GM12878 (cell line): ENCODE data around the gene EIF1. TPM values are rescaled to one million over a fixed set of nuclear protein-coding genes. Genes with fewer than 3 reads are reported as not detected.

Experiments used
- BCLAF1 ChIP-seq: fragments of 450-650 bp; IDR thresholded peaks from 2 replicates; pipeline ENCODE4 v1.6.1; 2017; ENCODE audit warnings: antibody characterized with exemption, mild to moderate bottlenecking, moderate library complexity
- CEBPB ChIP-seq, 2 experiments: fragments of 150-350 bp in 1 of 2; IDR thresholded peaks; 2 replicates each; pipeline ENCODE4 v1.6.1; 2012 to 2014; ENCODE audit warnings: low read depth in 2 of 2, low read length in 2 of 2, borderline replicate concordance in 1 of 2, inconsistent platforms in 1 of 2
- IKZF2 ChIP-seq, 2 experiments: fragments of 450-650 bp; IDR thresholded peaks; 2 replicates each; pipeline ENCODE4 v1.6.1; 2017; ENCODE audit warnings: mild to moderate bottlenecking in 2 of 2, moderate library complexity in 2 of 2
- LARP7 ChIP-seq: fragments of 450-650 bp; IDR thresholded peaks from 2 replicates; pipeline ENCODE4 v1.6.1; 2017; ENCODE audit warnings: mild to moderate bottlenecking
- MTA2 ChIP-seq: fragments of 450-650 bp; IDR thresholded peaks from 2 replicates; pipeline ENCODE4 v1.6.1; 2016; ENCODE audit warnings: low read depth, mild to moderate bottlenecking, moderate library complexity
- NR2C2 ChIP-seq: IDR thresholded peaks from 2 replicates; pipeline ENCODE4 v1.6.1; 2011; ENCODE audit warnings: borderline replicate concordance, low read depth; ENCODE audit not compliant: control insufficient read depth, insufficient read length
- TAF1 ChIP-seq: IDR thresholded peaks from 2 replicates; pipeline ENCODE4 v1.6.1; 2011; ENCODE audit warnings: mild to moderate bottlenecking, low read depth, low read length, borderline replicate concordance
- ZBED1 ChIP-seq: IDR thresholded peaks from 2 replicates; pipeline ENCODE4 v1.6.1; 2016; ENCODE audit warnings: borderline replicate concordance
- polyA plus RNA-seq, 11 experiments: library from polyadenylated mRNA; depleted of rRNA in 4 of 11; unstranded in 6 of 11; stranded (reverse) in 5 of 11; fragments of >200 nt; fragmentation: Nextera tagmentation in 4 of 11; fragmentation: Illumina TruSeq in 1 of 11; extraction: Ambion mirVana in 4 of 11; extraction: Trizol in 1 of 11; gene quantifications; 1 replicate in 1 of 11; 2 replicates in 10 of 11; pipeline versions ENCODE4 v1.2.1 to v1.2.3, GENCODE V29; 2011 to 2016; ENCODE audit warnings: inconsistent platforms in 2 of 11, missing spikeins in 2 of 11, low read depth in 1 of 11
- total RNA-seq, 4 experiments: library from RNA; depleted of rRNA in 3 of 4; stranded (reverse); fragments of >200 nt in 3 of 4; fragmentation: Illumina TruSeq in 1 of 4; extraction: Trizol in 1 of 4; gene quantifications; 2 replicates each; pipeline versions ENCODE4 v1.2.1 to v1.2.3, GENCODE V29; 2013 to 2021

The EIF1 gene
- total and polyA plus RNA-seq, 10 of the 15 experiments (the other 5 are each of a cell fraction or from before 2014, with no cell fraction given) = 39.4 to 815 (median 480) TPM

- TF ChIP-seq NR2C2 = no peak
- no peak for TF ChIP-seq CEBPB (IDR thresholded peaks at IDR 0.05; ENCODE audit: borderline replicate concordance in 1 of 2, low read depth in 2 of 2, low read length in 2 of 2)
- TF ChIP-seq BCLAF1 = 0 out of 2 replicates have a peak, but pooled peaks have one; percentile 44
- no peak for TF ChIP-seq IKZF2 (IDR thresholded peaks at IDR 0.05)
- 0 out of 2 replicates have a peak, but pooled peaks have one; percentile 28 for TF ChIP-seq LARP7
- peak; percentile 73 for TF ChIP-seq ZBED1
- no peak for TF ChIP-seq TAF1
- TF ChIP-seq MTA2 = no peak
Observed at GRCh38 chr17:41692722-41693521, 4.2 kb downstream of the EIF1 start (continued).
